GM23248 (cell line): ENCODE data around the gene MKRN2OS.

Experiments
- EZH2 ChIP-seq: fragments of 200-600 bp; sonication (generic); IDR thresholded peaks from 2 replicates; pipeline ENCODE4 v1.6.1; 2018; ENCODE audit warnings: antibody characterized with exemption, mild to moderate bottlenecking; ENCODE audit not compliant: insufficient read depth, poor library complexity, severe bottlenecking
- EZH2phosphoT487 ChIP-seq: fragments of 200-600 bp; sonication (generic); IDR thresholded peaks from 2 replicates; pipeline ENCODE4 v1.6.1; 2018; ENCODE audit warnings: antibody characterized with exemption, moderate library complexity, mild to moderate bottlenecking, low read depth; ENCODE audit not compliant: insufficient read depth

GRCh38 chr3:12584083-12584482 is 38.8 kb upstream of the MKRN2OS start:
- TF ChIP-seq EZH2 (no peak), EZH2phosphoT487 (no peak)
